PFSK-1 (cell line): ENCODE results near the gene KIF26B.

ENCODE experiments used
- FOXP2 ChIP-seq: optimal IDR thresholded peaks from 2 replicates; pipeline ENCODE3; 2011; ENCODE audit warnings: borderline replicate concordance, control low read depth, inconsistent platforms; ENCODE audit not compliant: insufficient read depth; ENCODE audit errors: extremely low read length, extremely low read depth
- POLR2AphosphoS5 ChIP-seq: IDR thresholded peaks from 2 replicates; pipeline ENCODE4 v1.6.1; 2012; ENCODE audit warnings: low read depth, mild to moderate bottlenecking, control low read depth, low read length, moderate library complexity
- REST ChIP-seq, 2 experiments: IDR thresholded peaks; 2 replicates each; pipeline versions ENCODE4 v1.6.1 to v1.8.0; 2011 to 2012; ENCODE audit warnings: low read depth in 2 of 2, low read length in 2 of 2, control low read depth in 1 of 2, inconsistent platforms in 1 of 2, mild to moderate bottlenecking in 1 of 2, moderate library complexity in 1 of 2; ENCODE audit not compliant: insufficient read depth in 1 of 2
- SIN3A ChIP-seq: IDR thresholded peaks from 2 replicates; pipeline ENCODE4 v1.6.1; 2012; ENCODE audit warnings: mild to moderate bottlenecking, low read length, moderate library complexity, borderline replicate concordance; ENCODE audit not compliant: insufficient read depth
- TAF1 ChIP-seq: IDR thresholded peaks from 2 replicates; pipeline ENCODE4 v1.6.1; 2012; ENCODE audit warnings: low read length, control low read depth, borderline replicate concordance; ENCODE audit not compliant: insufficient read depth

The KIF26B gene

DNA sequence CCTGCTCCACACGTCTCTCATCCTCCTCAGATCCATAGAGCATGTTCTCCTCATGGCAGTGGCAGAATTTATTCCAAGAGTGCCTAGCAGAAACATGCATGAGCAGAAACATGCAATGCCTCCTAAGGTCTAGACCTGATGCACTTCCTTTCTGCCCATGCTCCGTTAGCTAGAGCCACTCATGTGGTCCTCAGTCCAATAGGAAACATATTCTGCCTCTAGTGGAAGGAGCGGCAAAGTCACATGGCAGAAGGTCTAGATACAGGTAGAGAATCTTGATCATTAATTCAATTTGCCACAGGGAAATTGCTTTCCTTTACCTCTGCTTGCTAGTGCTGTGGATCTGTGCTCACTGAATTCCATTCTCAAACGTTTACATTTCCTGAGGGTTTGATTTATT, 130.4 kb downstream of the KIF26B start:
- TF ChIP-seq FOXP2 (no peak), SIN3A (no peak), POLR2AphosphoS5 (no peak), REST (IDR thresholded peaks at IDR 0.05; ENCODE audit: insufficient read depth in 1 of 2, low read depth in 2 of 2, low read length in 2 of 2) (no peak), TAF1 (no peak)

DNA sequence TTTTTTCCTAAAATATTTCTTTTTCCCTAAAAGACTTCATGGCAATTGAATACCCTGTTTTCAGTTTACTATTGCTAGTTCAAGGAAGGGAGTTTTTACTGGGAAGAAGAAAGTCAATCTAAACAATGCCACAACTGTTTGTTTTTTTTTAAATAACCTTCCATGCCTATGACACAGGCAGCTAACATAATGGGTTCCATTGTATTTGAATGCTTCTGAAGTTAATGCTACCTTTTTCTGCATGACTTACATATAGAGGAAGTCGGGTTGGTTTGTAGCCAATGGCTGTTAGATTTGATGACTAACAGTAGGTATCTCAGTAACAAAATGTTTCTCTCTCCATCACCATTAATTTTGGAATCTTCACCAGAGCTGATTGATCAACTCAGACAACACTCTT, 134.0 kb downstream of the KIF26B start:
- TF ChIP-seq FOXP2 (no peak), POLR2AphosphoS5 (no peak), SIN3A (no peak), TAF1 (no peak), REST (IDR thresholded peaks at IDR 0.05; ENCODE audit: insufficient read depth in 1 of 2, low read depth in 2 of 2, low read length in 2 of 2) (no peak)

DNA sequence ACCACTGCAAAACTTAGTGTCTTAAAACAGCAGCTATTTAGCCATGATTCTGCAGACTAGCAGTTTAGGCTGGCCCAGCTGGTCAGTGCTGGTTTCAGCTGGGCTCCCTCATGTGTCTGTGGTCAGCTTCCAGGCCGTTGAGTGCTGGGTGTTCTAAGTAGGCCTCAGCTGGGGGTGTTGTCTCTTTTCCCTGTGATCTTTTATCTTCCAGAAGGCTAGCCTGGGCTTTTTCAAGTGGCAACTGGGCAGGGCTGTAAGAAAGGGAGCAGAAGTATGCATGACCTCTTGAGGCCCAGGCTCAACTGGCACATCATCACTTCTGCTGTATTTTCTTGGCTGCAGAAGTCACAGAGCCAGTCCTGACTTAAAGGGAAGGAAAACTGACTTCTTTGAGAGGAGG, 136.1 kb downstream of the KIF26B start:
- TF ChIP-seq REST (IDR thresholded peaks at IDR 0.05; ENCODE audit: insufficient read depth in 1 of 2, low read depth in 2 of 2, low read length in 2 of 2) (no peak), TAF1 (no peak), SIN3A (no peak)

GRCh38 chr1:245291351-245291750, 136.6 kb downstream of the KIF26B start:
- TF ChIP-seq POLR2AphosphoS5: no peak
- no peak for TF ChIP-seq FOXP2

GRCh38 chr1:245292141-245292540, 137.4 kb downstream of the KIF26B start:
- no peak for TF ChIP-seq POLR2AphosphoS5
- no peak for TF ChIP-seq TAF1
- TF ChIP-seq SIN3A: no peak
- TF ChIP-seq REST (IDR thresholded peaks at IDR 0.05; ENCODE audit: insufficient read depth in 1 of 2, low read depth in 2 of 2, low read length in 2 of 2): no peak
- TF ChIP-seq FOXP2: no peak
